Parathyroid adenoma (tissue), 2 donors: ENCODE measurements around the gene LGMN.

Source experiments
- H2AFZ ChIP-seq: fragments of 300-600 bp; sonication (generic); one replicate; pipeline ENCODE4 v1.7.0; 2017; ENCODE audit warnings: antibody characterized with exemption, mild to moderate bottlenecking
- H3K27ac ChIP-seq: fragments of 300-600 bp; sonication (generic); one replicate; pipeline ENCODE4 v1.7.0; 2017
- H3K27me3 ChIP-seq: fragments of 300-600 bp; sonication (generic); one replicate; pipeline ENCODE4 v1.7.0; 2017; ENCODE audit warnings: low read length; ENCODE audit not compliant: control insufficient read depth, insufficient read depth
- H3K36me3 ChIP-seq: fragments of 300-600 bp; sonication (generic); one replicate; pipeline ENCODE4 v1.7.0; 2017; ENCODE audit warnings: low read length; ENCODE audit not compliant: control insufficient read depth, insufficient read depth
- H3K4me1 ChIP-seq: fragments of 300-600 bp; sonication (generic); one replicate; pipeline ENCODE4 v1.7.0; 2017; ENCODE audit warnings: control low read depth
- H3K4me2 ChIP-seq: fragments of 300-600 bp; sonication (generic); one replicate; pipeline ENCODE4 v1.7.0; 2017; ENCODE audit warnings: low read length
- H3K4me3 ChIP-seq: fragments of 300-600 bp; sonication (generic); one replicate; pipeline ENCODE4 v1.7.0; 2017; ENCODE audit warnings: low read depth, low read length
- H3K79me2 ChIP-seq: fragments of 300-600 bp; sonication (generic); one replicate; pipeline ENCODE4 v1.7.0; 2017; ENCODE audit warnings: control low read depth
- H3K9ac ChIP-seq: fragments of 300-600 bp; sonication (generic); one replicate; pipeline ENCODE4 v1.7.0; 2017; ENCODE audit warnings: mild to moderate bottlenecking
- H3K9me3 ChIP-seq: fragments of 300-600 bp; sonication (generic); one replicate; pipeline ENCODE4 v1.7.0; 2017; ENCODE audit warnings: low read length; ENCODE audit not compliant: control insufficient read depth
- CTCF ChIP-seq: fragments of 300-600 bp; sonication (generic); IDR thresholded peaks from one replicate; pipeline ENCODE4 v1.7.0; 2017; ENCODE audit warnings: antibody characterized with exemption, mild to moderate bottlenecking
- donor health status: primary hyperparathyroidism.

The LGMN gene

GRCh38 chr14:92760524-92760805 lies 12.0 kb upstream of the LGMN start:
- Histone ChIP-seq H3K4me3 (no peak overlapping the region), H3K4me2 (no peak overlapping the region), H3K9me3 (no peaks in the 10 kb centered on the region), H3K9ac (no peak overlapping the region), H3K27ac (no peak overlapping the region), H3K79me2 (no peaks in the 10 kb centered on the region), H3K4me1 (peaks cover 40% of the 10 kb centered on the region), H3K36me3 (no peaks in the 10 kb centered on the region), H3K27me3 (no peaks in the 10 kb centered on the region), H2AFZ (no peak overlapping the region)
- TF ChIP-seq CTCF = no peak

GRCh38 chr14:92759679-92760523 lies 11.5 kb upstream of the LGMN start:
- Histone ChIP-seq H3K9ac (no peak overlapping the region), H3K27ac (no peak overlapping the region), H2AFZ (no peak overlapping the region), H3K4me3 (no peak overlapping the region), H3K27me3 (no peaks in the 10 kb centered on the region), H3K4me2 (no peak overlapping the region), H3K9me3 (no peaks in the 10 kb centered on the region), H3K4me1 (peaks cover 40% of the 10 kb centered on the region), H3K79me2 (no peaks in the 10 kb centered on the region), H3K36me3 (no peaks in the 10 kb centered on the region)
- no peak for TF ChIP-seq CTCF

GRCh38 chr14:92759300-92759678 lies 10.9 kb upstream of the LGMN start:
- Histone ChIP-seq H3K27me3 (no peaks in the 10 kb centered on the region), H3K9me3 (no peaks in the 10 kb centered on the region), H3K27ac (no peak overlapping the region), H3K4me3 (no peak overlapping the region), H3K4me1 (peaks cover 34% of the 10 kb centered on the region), H3K36me3 (no peaks in the 10 kb centered on the region), H2AFZ (no peak overlapping the region), H3K9ac (no peak overlapping the region), H3K4me2 (no peak overlapping the region), H3K79me2 (no peaks in the 10 kb centered on the region)
- no peak for TF ChIP-seq CTCF

- Histone ChIP-seq H3K9ac (no peak overlapping the region), H3K4me1 (peaks cover 15% of the 10 kb centered on the region), H2AFZ (no peak overlapping the region), H3K27me3 (no peaks in the 10 kb centered on the region), H3K9me3 (no peaks in the 10 kb centered on the region), H3K27ac (no peak overlapping the region), H3K36me3 (no peaks in the 10 kb centered on the region), H3K4me3 (no peak overlapping the region), H3K79me2 (no peaks in the 10 kb centered on the region), H3K4me2 (no peak overlapping the region)
- TF ChIP-seq CTCF = no peak
These were observed 8.0 kb upstream of the LGMN start for GRCh38 chr14:92756446-92756845.

- Histone ChIP-seq H3K4me1 (peaks cover 14% of the 10 kb centered on the region), H3K27me3 (no peaks in the 10 kb centered on the region), H2AFZ (peak overlapping the region; percentile 18), H3K4me3 (no peak overlapping the region), H3K9me3 (no peaks in the 10 kb centered on the region), H3K36me3 (no peaks in the 10 kb centered on the region), H3K27ac (no peak overlapping the region), H3K79me2 (no peaks in the 10 kb centered on the region), H3K9ac (no peak overlapping the region), H3K4me2 (no peak overlapping the region)
- TF ChIP-seq CTCF = no peak
These were observed 7.1 kb upstream of the LGMN start for GRCh38 chr14:92755495-92755894.
